CD14-positive monocyte (primary cell): ENCODE data around the gene UGT1A9. TPM values are rescaled to one million over a fixed set of nuclear protein-coding genes. Genes with fewer than 3 reads are reported as not detected.

Experiments used
- DNase-seq, 3 donors: peaks; one replicate each; pipeline ENCODE4 v3.0.0-alpha.2; 2011 to 2022
- H2AFZ ChIP-seq: 2 replicates; pipeline ENCODE4 v1.6.0; 2012; ENCODE audit warnings: mild to moderate bottlenecking, low read depth, low read length, inconsistent platforms; ENCODE audit not compliant: insufficient read depth, poor library complexity, severe bottlenecking
- H3K27ac ChIP-seq, 2 donors: 1 replicate in 1 of 2; 2 replicates in 1 of 2; pipeline ENCODE4 v1.5.1; 2012 to 2013; ENCODE audit warnings: low read length in 2 of 2, control low read depth in 1 of 2, inconsistent platforms in 1 of 2, low read depth in 1 of 2, mild to moderate bottlenecking in 1 of 2
- H3K27me3 ChIP-seq, 2 donors: one replicate each; pipeline versions ENCODE4 v1.6.0 to v1.6.1; 2011 to 2013; ENCODE audit warnings: low read length in 2 of 2; ENCODE audit not compliant: control insufficient read depth in 2 of 2, insufficient read depth in 2 of 2
- H3K36me3 ChIP-seq, 2 donors: replicated peaks in 1 of 2; 1 replicate in 1 of 2; 2 replicates in 1 of 2; pipeline versions ENCODE4 v1.5.1 to v1.6.1; 2012 to 2013; ENCODE audit warnings: low read length in 2 of 2, control low read depth in 1 of 2, inconsistent platforms in 1 of 2, mild to moderate bottlenecking in 1 of 2; ENCODE audit not compliant: insufficient read depth in 2 of 2, control insufficient read depth in 1 of 2
- H3K4me1 ChIP-seq, 2 donors: 1 replicate in 1 of 2; 2 replicates in 1 of 2; pipeline versions ENCODE4 v1.5.1 to v1.6.1; 2012 to 2013; ENCODE audit warnings: low read length in 2 of 2, control low read depth in 1 of 2, inconsistent platforms in 1 of 2, mild to moderate bottlenecking in 1 of 2, moderate library complexity in 1 of 2; ENCODE audit not compliant: insufficient read depth in 2 of 2, control insufficient read depth in 1 of 2
- H3K4me2 ChIP-seq: replicated peaks from 2 replicates; pipeline ENCODE3; 2012; ENCODE audit warnings: low read length, moderate library complexity, mild to moderate bottlenecking; ENCODE audit not compliant: poor library complexity, severe bottlenecking; ENCODE audit errors: extremely low read depth
- H3K4me3 ChIP-seq, 3 experiments: fragments of 200-600 bp in 1 of 3; sonication (generic) in 1 of 3; replicated peaks in 1 of 3; 1 replicate in 2 of 3; 2 replicates in 1 of 3; pipeline ENCODE4 v1.5.1; 2011 to 2013; ENCODE audit warnings: low read length in 3 of 3, mild to moderate bottlenecking in 3 of 3, control low read depth in 2 of 3, low read depth in 2 of 3, inconsistent platforms in 1 of 3, moderate library complexity in 1 of 3
- H3K79me2 ChIP-seq: 2 replicates; pipeline ENCODE4 v1.6.0; 2012; ENCODE audit warnings: mild to moderate bottlenecking, control low read depth, inconsistent platforms, low read length, moderate library complexity; ENCODE audit not compliant: insufficient read depth
- H3K9ac ChIP-seq: 2 replicates; pipeline ENCODE4 v1.6.0; 2017; ENCODE audit warnings: low read length, mild to moderate bottlenecking; ENCODE audit not compliant: insufficient read depth, poor library complexity, severe bottlenecking
- H3K9me3 ChIP-seq, 2 donors: replicated peaks in 1 of 2; 1 replicate in 1 of 2; 2 replicates in 1 of 2; pipeline versions ENCODE4 v1.5.1 to v1.6.1; 2012 to 2013; ENCODE audit warnings: low read length in 2 of 2, control low read depth in 1 of 2; ENCODE audit not compliant: control insufficient read depth in 1 of 2, insufficient read depth in 1 of 2
- H4K20me1 ChIP-seq: 2 replicates; pipeline ENCODE4 v1.6.0; 2012; ENCODE audit warnings: mild to moderate bottlenecking, low read length, control low read depth, moderate library complexity; ENCODE audit not compliant: insufficient read depth
- H3K27ac Mint-ChIP-seq, 7 donors: one replicate each; pipeline ENCODE4 v1.8.0; 2020; ENCODE audit warnings: mild to moderate bottlenecking in 7 of 7, mixed read lengths in 7 of 7, moderate library complexity in 6 of 7, inconsistent platforms in 2 of 7
- H3K27me3 Mint-ChIP-seq, 3 donors: one replicate each; pipeline ENCODE4 v1.8.0; 2021 to 2022; ENCODE audit warnings: low read depth in 3 of 3, mild to moderate bottlenecking in 3 of 3, mixed read lengths in 3 of 3, moderate library complexity in 3 of 3, inconsistent platforms in 1 of 3
- H3K36me3 Mint-ChIP-seq, 2 donors: one replicate each; pipeline ENCODE4 v1.8.0; 2020; ENCODE audit warnings: mixed read lengths in 2 of 2, inconsistent platforms in 1 of 2, mild to moderate bottlenecking in 1 of 2
- H3K4me1 Mint-ChIP-seq: one replicate; pipeline ENCODE4 v1.8.0; 2020; ENCODE audit warnings: mild to moderate bottlenecking, mixed read lengths
- H3K4me3 Mint-ChIP-seq, 2 donors: one replicate each; pipeline ENCODE4 v1.8.0; 2020; ENCODE audit warnings: mild to moderate bottlenecking in 2 of 2, mixed read lengths in 2 of 2, moderate library complexity in 1 of 2
- H3K9me3 Mint-ChIP-seq, 7 donors: one replicate each; pipeline ENCODE4 v1.8.0; 2020 to 2022; ENCODE audit warnings: mixed read lengths in 7 of 7, mild to moderate bottlenecking in 6 of 7, moderate library complexity in 6 of 7, inconsistent platforms in 2 of 7
- CTCF ChIP-seq: fragments of 200-600 bp; IDR thresholded peaks from one replicate; pipeline ENCODE4 v1.8.0; 2022; ENCODE audit warnings: antibody characterized with exemption, mild to moderate bottlenecking
- WGBS: methylation state at CpG from one replicate; pipeline ENCODE4 v1.1.5; 2013; ENCODE audit warnings: missing lambda C conversion rate; ENCODE audit not compliant: insufficient coverage; 5-methylcytosine and 5-hydroxymethylcytosine counted together
- intact Hi-C, 2 donors: fragments of 100-400 bp; cut with micrococcal nuclease; formaldehyde crosslinking; loops; one replicate each; pipeline versions ENCODE4 v1.15.0 to v1.15.1; 2023
- polyA plus RNA-seq, 3 donors: library from polyadenylated mRNA; depleted of rRNA in 1 of 3; unstranded in 2 of 3; stranded (reverse) in 1 of 3; fragments of 300-500 nt in 2 of 3; fragments of >200 nt in 1 of 3; fragmentation: Illumina TruSeq in 2 of 3; gene quantifications; 1 replicate in 2 of 3; 2 replicates in 1 of 3; pipeline ENCODE4 v1.2.3, GENCODE V29; 2012 to 2021

Gene UGT1A9
- polyA plus RNA-seq, 3 donors, result not detected

DNA sequence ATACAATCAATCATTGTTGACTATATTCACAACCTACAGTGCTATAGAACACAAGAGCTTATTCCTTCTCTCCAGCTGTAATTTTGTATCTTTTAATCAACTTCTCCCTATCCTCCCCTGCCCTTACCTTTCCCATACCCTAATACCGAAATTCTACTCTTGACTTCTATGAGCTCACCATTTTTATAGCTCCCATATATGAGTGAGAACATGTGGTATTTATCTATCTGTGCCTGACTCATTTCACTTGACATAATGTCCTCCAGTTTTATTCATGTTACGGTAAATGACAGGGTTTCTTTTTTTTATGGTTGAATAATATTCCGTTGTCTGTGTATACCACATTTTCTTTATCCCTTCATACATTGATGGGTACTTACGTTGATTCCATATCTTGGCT lies 109.1 kb downstream of the UGT1A9 start:
- intact Hi-C loops, result no loop called here
- no CpG with 5 or more reads among the region's 4 CpGs for WGBS
- Histone ChIP-seq H3K9ac (no peak overlapping the region), H3K9me3 (peaks cover 9 to 20% of the 10 kb centered on the region in 2 donors), H4K20me1 (no peaks in the 10 kb centered on the region), H3K79me2 (no peaks in the 10 kb centered on the region), H2AFZ (no peak overlapping the region), H3K36me3 (no peaks in the 10 kb centered on the region), H3K27ac (no peak overlapping the region), H3K4me3 (no peak overlapping the region), H3K4me1 (no peaks in the 10 kb centered on the region), H3K27me3 (no peaks in the 10 kb centered on the region), H3K4me2 (no peak overlapping the region)
- DNase-seq, result no peak
- H3K27ac Mint-ChIP-seq, result no peak overlapping the region
- H3K9me3 Mint-ChIP-seq, result peaks cover 12 to 39% (median 18%) of the 10 kb centered on the region in 7 donors
- no peak overlapping the region for H3K4me3 Mint-ChIP-seq
- H3K27me3 Mint-ChIP-seq, result peaks cover 0 to 5% (median 2%) of the 10 kb centered on the region in 3 donors
- no peak for TF ChIP-seq CTCF
- H3K36me3 Mint-ChIP-seq, result no peaks in the 10 kb centered on the region
- H3K4me1 Mint-ChIP-seq, result no peaks in the 10 kb centered on the region

- Histone ChIP-seq H3K27me3 (no peaks in the 10 kb centered on the region), H3K9me3 (peaks cover 0 to 7% of the 10 kb centered on the region in 2 donors), H3K4me1 (no peaks in the 10 kb centered on the region), H3K27ac (no peak overlapping the region), H3K9ac (no peak overlapping the region), H3K4me2 (no peak overlapping the region), H3K4me3 (no peak overlapping the region), H2AFZ (no peak overlapping the region), H3K36me3 (no peaks in the 10 kb centered on the region), H3K79me2 (no peaks in the 10 kb centered on the region), H4K20me1 (no peaks in the 10 kb centered on the region)
- H3K36me3 Mint-ChIP-seq, result no peaks in the 10 kb centered on the region
- intact Hi-C loops, result no loop called here
- H3K27ac Mint-ChIP-seq, result no peak overlapping the region
- H3K4me3 Mint-ChIP-seq, result no peak overlapping the region
- no peak for TF ChIP-seq CTCF
- WGBS, result 100% methylated on average over 5 of the region's 7 CpGs
- H3K9me3 Mint-ChIP-seq, result peaks cover 4 to 12% (median 8%) of the 10 kb centered on the region in 7 donors
- H3K4me1 Mint-ChIP-seq, result no peaks in the 10 kb centered on the region
- DNase-seq, result no peak
- peaks cover 2 to 7% (median 4%) of the 10 kb centered on the region in 3 donors for H3K27me3 Mint-ChIP-seq
Measured at GRCh38 chr2:233789554-233789953, 117.9 kb downstream of the UGT1A9 start.
